K562 (cell line): ENCODE measurements around the gene CCDC3. TPM values are rescaled to one million over a fixed set of nuclear protein-coding genes. Genes with fewer than 3 reads are reported as not detected.
A peak's percentile ranks its signal among the peaks of the same experiment; 100 is the strongest.

ENCODE experiments used
- ATAC-seq: fragments of 200-7000 bp; cut with Tn5 transposase; 3 replicates; pipeline ENCODE4 v1.9.1; 2020; ENCODE audit warnings: moderate library complexity
- Bru-seq: library from RNA; stranded (reverse); fragments of 400-500 nt; gene quantifications from one replicate; lab custom pipeline; 2021; lab: Mats Ljungman, UMichigan
- BruChase-seq, 2 experiments: library from RNA; stranded (reverse); fragments of 400-500 nt; gene quantifications; one replicate each; lab custom pipeline; 2021; lab: Mats Ljungman, UMichigan
- BruUV-seq: library from RNA; stranded (reverse); fragments of 400-500 nt; replicated peaks from 2 replicates; lab custom pipeline; 2021; lab: Mats Ljungman, UMichigan
- CTCF ChIA-PET: fragments of 300-600 bp; formaldehyde crosslinking; extraction: SDS; loops from one replicate; lab custom pipeline; 2021; ENCODE audit warnings: low intra/inter-chr PET ratio; lab: Yijun Ruan, JAX
- POLR2A ChIA-PET: fragments of 300-600, 350-650 bp; sonication (Branson Sonifier 250); formaldehyde crosslinking; extraction: SDS; loops from one replicate; lab custom pipeline; 2021; ENCODE audit warnings: antibody characterized with exemption, inconsistent platforms; lab: Yijun Ruan, JAX
- DNase-seq, 4 experiments: peaks; one replicate each; pipeline versions ENCODE4 v3.0.0 to v3.0.0-alpha.2; 2011 to 2018; ENCODE audit warnings: low spot score in 3 of 4, mixed read lengths in 3 of 4; ENCODE audit errors: extremely low read depth in 1 of 4
- FAIRE-seq: peaks from 2 replicates; lab custom pipeline; 2011; peaks lifted over from hg19 to GRCh38; lab: Jason Lieb, UNC
- H2AFZ ChIP-seq: 2 replicates; pipeline ENCODE4 v1.6.0; 2011; ENCODE audit warnings: low read depth, low read length, control low read depth, inconsistent platforms
- H3K27ac ChIP-seq: fragments of 200-600 bp; 3 replicates; pipeline ENCODE4 v1.8.0; 2011; ENCODE audit warnings: low read depth, mild to moderate bottlenecking, control low read depth, inconsistent platforms, low read length, moderate library complexity, mixed read lengths; ENCODE audit errors: extremely low read depth
- H3K27me3 ChIP-seq, 2 experiments: fragments of 300-600 bp in 1 of 2; 2 replicates in 1 of 2; 3 replicates in 1 of 2; pipeline versions ENCODE4 v1.6.0 to v1.8.0; 2011; ENCODE audit warnings: inconsistent platforms in 2 of 2, low read length in 2 of 2, mild to moderate bottlenecking in 1 of 2, mixed read lengths in 1 of 2, moderate library complexity in 1 of 2; ENCODE audit not compliant: control insufficient read depth in 2 of 2, insufficient read depth in 2 of 2
- H3K36me3 ChIP-seq: fragments of 300-600 bp; 3 replicates; pipeline ENCODE4 v1.8.0; 2011; ENCODE audit warnings: mild to moderate bottlenecking, low read length, inconsistent platforms; ENCODE audit not compliant: control insufficient read depth, insufficient read depth
- H3K4me1 ChIP-seq, 2 experiments: fragments of 200-600 bp in 1 of 2; replicated peaks in 1 of 2; 2 replicates in 1 of 2; 3 replicates in 1 of 2; pipeline versions ENCODE4 v1.5.1 to v1.8.0; 2011; ENCODE audit warnings: inconsistent platforms in 2 of 2, low read length in 2 of 2, mild to moderate bottlenecking in 1 of 2, mixed read lengths in 1 of 2, moderate library complexity in 1 of 2; ENCODE audit not compliant: control insufficient read depth in 2 of 2, insufficient read depth in 2 of 2
- H3K4me2 ChIP-seq: 2 replicates; pipeline ENCODE4 v1.6.1; 2011; ENCODE audit warnings: low read length, control low read depth, inconsistent platforms, mixed read lengths; ENCODE audit not compliant: insufficient read depth
- H3K4me3 ChIP-seq: fragments of 200-600 bp; sonication (generic), shearing (Covaris generic); 2 replicates; pipeline ENCODE4 v1.5.1; 2016; ENCODE audit warnings: control low read depth, inconsistent platforms
- H3K79me2 ChIP-seq: fragments of 200-600 bp; 3 replicates; pipeline ENCODE4 v1.8.0; 2011; ENCODE audit warnings: low read length, inconsistent platforms; ENCODE audit not compliant: control insufficient read depth, insufficient read depth
- H3K9ac ChIP-seq, 2 experiments: 2 replicates each; pipeline versions ENCODE4 v1.6.0 to v1.6.1; 2011; ENCODE audit warnings: low read depth in 2 of 2, low read length in 2 of 2, control low read depth in 1 of 2, inconsistent platforms in 1 of 2, mild to moderate bottlenecking in 1 of 2, mixed read lengths in 1 of 2; ENCODE audit not compliant: insufficient read depth in 1 of 2
- H3K9me1 ChIP-seq: one replicate; pipeline ENCODE4 v1.6.0; 2011; ENCODE audit warnings: inconsistent platforms, mild to moderate bottlenecking, low read length, moderate library complexity; ENCODE audit not compliant: control insufficient read depth, insufficient read depth
- H3K9me3 ChIP-seq: replicated peaks from 2 replicates; pipeline ENCODE4 v1.5.1; 2011; ENCODE audit warnings: low read depth, low read length, inconsistent platforms; ENCODE audit not compliant: control insufficient read depth, insufficient read depth
- H4K20me1 ChIP-seq: replicated peaks from 2 replicates; pipeline ENCODE4 v1.6.1; 2011; ENCODE audit warnings: low read length, inconsistent platforms, mixed read lengths; ENCODE audit not compliant: control insufficient read depth, insufficient read depth
- FOXK2 ChIP-seq, 2 experiments: fragments of 450-650 bp; IDR thresholded peaks in 1 of 2; conservative IDR thresholded peaks in 1 of 2; 2 replicates each; pipeline ENCODE4 v1.6.1; 2016; ENCODE audit warnings: low read depth in 2 of 2, mild to moderate bottlenecking in 1 of 2
- MAX ChIP-seq: sonication (generic); formaldehyde crosslinking; IDR thresholded peaks from 2 replicates; pipeline ENCODE4 v1.9.0; 2022; ENCODE audit warnings: mild to moderate bottlenecking, missing genetic modification reagents
- PHB2 ChIP-seq: fragments of 450-650 bp; IDR thresholded peaks from 2 replicates; pipeline ENCODE4 v1.6.1; 2017; ENCODE audit warnings: low read depth
- U2AF2 ChIP-seq: fragments of 200-400 bp; formaldehyde crosslinking; optimal IDR thresholded peaks from 2 replicates; pipeline ENCODE3; 2017; ENCODE audit warnings: low read depth, mild to moderate bottlenecking, low read length
- ZNF253 ChIP-seq: fragments of 250-450 bp; sonication (Bioruptor Pico); conservative IDR thresholded peaks from 2 replicates; pipeline ENCODE4 v1.6.1; 2021; ENCODE audit warnings: mild to moderate bottlenecking
- WGBS: fragments of 100-300 bp; shearing (Covaris generic); methylation state at CpG from one replicate; pipeline ENCODE4 v1.1.6; 2016; ENCODE audit warnings: low coverage, mixed read lengths; ENCODE audit not compliant: insufficient coverage; ENCODE audit errors: missing lambda C conversion rate; 5-methylcytosine and 5-hydroxymethylcytosine counted together
- in situ Hi-C: fragments of 300-500 bp; cut with MboI; formaldehyde crosslinking; loops from 4 replicates; pipeline ENCODE4 v1.15.0; 2018; ENCODE audit warnings: inconsistent platforms, mixed read lengths
- intact Hi-C: fragments of 100-400 bp; cut with micrococcal nuclease; formaldehyde crosslinking; loops from 2 replicates; pipeline ENCODE4 v1.14.2; 2022
- long read RNA-seq, 3 experiments: library from polyadenylated mRNA in 2 of 3; library from RNA in 1 of 3; unstranded in 2 of 3; stranded (forward) in 1 of 3; transcript quantifications; one replicate each; pipeline ENCODE4 v2.0.0, GENCODE V29; 2019 to 2022
- polyA minus RNA-seq, 3 experiments: library from RNA; depleted of rRNA, polyadenylated mRNA; stranded (reverse); fragments of >200 nt; gene quantifications; 2 replicates each; pipeline ENCODE4 v1.2.3, GENCODE V29; 2011
- polyA plus RNA-seq, 8 experiments: library from polyadenylated mRNA; depleted of rRNA in 4 of 8; stranded (reverse) in 5 of 8; unstranded in 3 of 8; fragments of >200 nt; fragmentation: Nextera tagmentation in 2 of 8; fragmentation: Illumina TruSeq in 1 of 8; extraction: Ambion mirVana in 2 of 8; extraction: Trizol in 1 of 8; gene quantifications; 2 replicates each; pipeline versions ENCODE4 v1.2.1 to v1.2.3, GENCODE V29; 2011 to 2014; ENCODE audit warnings: inconsistent platforms in 1 of 8, missing spikeins in 1 of 8
- total RNA-seq, 7 experiments: library from RNA; depleted of rRNA in 6 of 7; stranded (reverse); fragments of >200 nt in 6 of 7; fragmentation: Illumina TruSeq in 2 of 7; extraction: Trizol in 2 of 7; gene quantifications; 2 replicates each; pipeline versions ENCODE4 v1.2.1 to v1.2.3, GENCODE V29; 2011 to 2021; ENCODE audit warnings: low replicate concordance in 1 of 7
- TF ChIP-seq, protein P1 (sequence below): fragments of 250-450 bp; sonication (Bioruptor Pico); IDR thresholded peaks from 2 replicates; pipeline ENCODE4 v1.4.0; 2020; ENCODE audit warnings: borderline replicate concordance

The CCDC3 gene
- not detected in 2 replicates for total RNA-seq (2011; cell fraction: chromatin; rRNA removed; ENCODE audit: low replicate concordance)
- total RNA-seq (2011; cell fraction: nucleolus; rRNA removed): not detected in 2 replicates
- not detected in 2 replicates for total RNA-seq (2011; cell fraction: nucleoplasm; rRNA removed)
- total RNA-seq (2014; rRNA removed) (not detected in 2 replicates), total RNA-seq (2014; rRNA removed; fragmentation: Illumina TruSeq; extraction: Trizol) (not detected in 2 replicates), total RNA-seq (2015; rRNA removed; fragmentation: Illumina TruSeq; extraction: Trizol) (not detected in 2 replicates), total RNA-seq (2021) (0.04 TPM in 1 of 2 replicates, not detected in the other), polyA plus RNA-seq (2011; rRNA removed) (not detected in 2 replicates), polyA plus RNA-seq (2014; fragmentation: Illumina TruSeq; extraction: Trizol) (not detected in 2 replicates), polyA plus RNA-seq (2014; fragmentation: Nextera tagmentation; extraction: Ambion mirVana) (not detected), polyA plus RNA-seq (2014; rRNA removed) (not detected in 2 replicates), polyA minus RNA-seq (2011; rRNA and poly(A)+ RNA removed) (not detected in 2 replicates), Bru-seq, nascent RNA (percentile 1 among the genes with signal in this experiment), BruChase-seq, experiment 1, labeled RNA remaining after a 2-hour chase (percentile 1 among the genes with signal in this experiment), BruChase-seq, experiment 2, labeled RNA remaining after a 6-hour chase (percentile 1 among the genes with signal in this experiment)
- polyA plus RNA-seq (2011; cell fraction: cytosol; rRNA removed): not detected in 2 replicates
- polyA plus RNA-seq (2011; cell fraction: nucleus; rRNA removed): not detected in 2 replicates
- polyA plus RNA-seq (2012): not detected in 2 replicates
- not detected in 2 replicates for polyA minus RNA-seq (2011; cell fraction: cytosol; rRNA and poly(A)+ RNA removed)
- not detected in 2 replicates for polyA minus RNA-seq (2011; cell fraction: nucleus; rRNA and poly(A)+ RNA removed)
- long read RNA-seq, experiment 1: 0 reads
- long read RNA-seq, experiment 2: 0 reads
- long read RNA-seq, experiment 3: 0 reads

GRCh38 chr10:13001041-13001886 is at the start of gene CCDC3:
Gene CCDC3 (minus strand): TSS chr10:13001713. CDS start chr10:13001570, 143 bp downstream.
- H3K27me3 ChIP-seq: peaks cover 16 to 18% of the 10 kb centered on the region in 2 experiments
- H3K27ac ChIP-seq: no peak within 1 kb of the TSS
- ATAC-seq (peak; percentile 49; the same call in 1 of the 3 replicates), DNase-seq (peak; percentile 3 to 80 (median 64)), FAIRE-seq (no peak)
- H3K9me3 ChIP-seq: no peaks in the 10 kb centered on the region
- H4K20me1 ChIP-seq: no peaks in the 10 kb centered on the region; the same call in 1 of the 2 replicates
- H3K36me3 ChIP-seq: no peaks in the 10 kb centered on the region
- 5% methylated on average over 31 of the region's 93 CpGs for WGBS
- POLR2A ChIA-PET: no interaction called here
- H3K79me2 ChIP-seq: no peaks in the 10 kb centered on the region
- H3K4me1 ChIP-seq: peaks cover 0 to 10% of the 10 kb centered on the region in 2 experiments; a peak in 2 of 5 replicates
- intact Hi-C loops (no loop called here), in situ Hi-C loops (no loop called here)
- H3K9ac ChIP-seq: no peak within 1 kb of the TSS
- H3K4me3 ChIP-seq: no peak within 1 kb of the TSS
- TF ChIP-seq, protein P1, sequence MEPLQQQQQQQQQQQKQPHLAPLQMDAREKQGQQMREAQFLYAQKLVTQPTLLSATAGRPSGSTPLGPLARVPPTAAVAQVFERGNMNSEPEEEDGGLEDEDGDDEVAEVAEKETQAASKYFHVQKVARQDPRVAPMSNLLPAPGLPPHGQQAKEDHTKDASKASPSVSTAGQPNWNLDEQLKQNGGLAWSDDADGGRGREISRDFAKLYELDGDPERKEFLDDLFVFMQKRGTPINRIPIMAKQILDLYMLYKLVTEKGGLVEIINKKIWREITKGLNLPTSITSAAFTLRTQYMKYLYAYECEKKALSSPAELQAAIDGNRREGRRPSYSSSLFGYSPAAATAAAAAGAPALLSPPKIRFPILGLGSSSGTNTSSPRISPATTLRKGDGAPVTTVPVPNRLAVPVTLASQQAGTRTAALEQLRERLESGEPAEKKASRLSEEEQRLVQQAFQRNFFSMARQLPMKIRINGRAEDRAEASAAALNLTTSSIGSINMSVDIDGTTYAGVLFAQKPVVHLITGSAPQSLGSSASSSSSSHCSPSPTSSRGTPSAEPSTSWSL: no peak
- TF ChIP-seq U2AF2: no peak
- TF ChIP-seq FOXK2 (conservative IDR thresholded peaks at IDR 0.05 in 1 of 2, IDR thresholded peaks at IDR 0.05 in 1 of 2; ENCODE audit: low read depth in 2 of 2): no peak
- TF ChIP-seq ZNF253 (CRISPR knock-in tag): no peak
- TF ChIP-seq PHB2: no peak
- TF ChIP-seq MAX (CRISPR knock-in tag): no peak
- CTCF ChIA-PET: no interaction called here
- no peak within 1 kb of the TSS for H3K4me2 ChIP-seq
- no TSS peak for BruUV-seq
- H2AFZ ChIP-seq: no peak within 1 kb of the TSS
- H3K9me1 ChIP-seq: no peaks in the 10 kb centered on the region
